Fibroblast of lung (primary cell): ENCODE results near the gene DDX51. TPM values are rescaled to one million over a fixed set of nuclear protein-coding genes. Genes with fewer than 3 reads are reported as not detected.

ENCODE experiments used
- DNase-seq, 2 donors: peaks; one replicate each; pipeline versions ENCODE4 v3.0.0 to v3.0.0-alpha.2; 2010; ENCODE audit warnings: low read depth in 2 of 2
- H2AFZ ChIP-seq: 2 replicates; pipeline ENCODE4 v1.5.1; 2012; ENCODE audit warnings: low read length, control low read depth, inconsistent platforms
- H3K27ac ChIP-seq: 2 replicates; pipeline ENCODE4 v1.5.1; 2011; ENCODE audit warnings: low read length, control low read depth; ENCODE audit not compliant: insufficient read depth
- H3K27me3 ChIP-seq: 2 replicates; pipeline ENCODE4 v1.5.1; 2011; ENCODE audit warnings: mild to moderate bottlenecking, low read length; ENCODE audit not compliant: control insufficient read depth, insufficient read depth
- H3K36me3 ChIP-seq: 2 replicates; pipeline ENCODE4 v1.5.1; 2011; ENCODE audit warnings: low read length; ENCODE audit not compliant: control insufficient read depth, insufficient read depth
- H3K4me1 ChIP-seq: 2 replicates; pipeline ENCODE4 v1.5.1; 2011; ENCODE audit warnings: low read length; ENCODE audit not compliant: control insufficient read depth, insufficient read depth; ENCODE audit errors: extremely low read depth
- H3K4me2 ChIP-seq: 2 replicates; pipeline ENCODE4 v1.5.1; 2011; ENCODE audit warnings: low read length, control low read depth; ENCODE audit not compliant: insufficient read depth; ENCODE audit errors: extremely low read depth
- H3K4me3 ChIP-seq, 4 experiments: fragments of 200-600 bp in 1 of 4; sonication (generic) in 1 of 4; replicated peaks in 1 of 4; 2 replicates each; pipeline ENCODE4 v1.5.1; 2011 to 2016; ENCODE audit warnings: low read length in 4 of 4, low read depth in 3 of 4, mild to moderate bottlenecking in 3 of 4, control low read depth in 2 of 4, inconsistent platforms in 1 of 4, mixed read lengths in 1 of 4; ENCODE audit not compliant: insufficient read depth in 1 of 4; ENCODE audit errors: control extremely low read depth in 1 of 4
- H3K79me2 ChIP-seq: 2 replicates; pipeline ENCODE4 v1.5.1; 2012; ENCODE audit warnings: mild to moderate bottlenecking, low read length, inconsistent platforms; ENCODE audit not compliant: control insufficient read depth, insufficient read depth
- H3K9ac ChIP-seq: 2 replicates; pipeline ENCODE4 v1.5.1; 2011; ENCODE audit warnings: mild to moderate bottlenecking, low read length, control low read depth; ENCODE audit not compliant: insufficient read depth
- H3K9me3 ChIP-seq: 2 replicates; pipeline ENCODE4 v1.5.1; 2012; ENCODE audit warnings: low read depth, low read length; ENCODE audit not compliant: control insufficient read depth, insufficient read depth
- H4K20me1 ChIP-seq: 2 replicates; pipeline ENCODE4 v1.5.1; 2011; ENCODE audit warnings: low read length; ENCODE audit not compliant: control insufficient read depth, insufficient read depth; ENCODE audit errors: extremely low read depth
- EZH2 ChIP-seq: IDR thresholded peaks from 2 replicates; pipeline ENCODE4 v1.5.1; 2012; ENCODE audit warnings: low read length, control low read depth, mild to moderate bottlenecking; ENCODE audit errors: missing control alignments
- polyA minus RNA-seq: library from RNA; depleted of rRNA, polyadenylated mRNA; stranded (reverse); fragments of >200 nt; gene quantifications from 2 replicates; pipeline ENCODE4 v1.2.3, GENCODE V29; 2011; ENCODE audit warnings: low replicate concordance
- polyA plus RNA-seq, 2 donors: library from polyadenylated mRNA; depleted of rRNA in 1 of 2; stranded (reverse) in 1 of 2; unstranded in 1 of 2; fragments of >200 nt; gene quantifications; 2 replicates each; pipeline ENCODE4 v1.2.1, GENCODE V29; 2011 to 2012; ENCODE audit warnings: missing spikeins in 1 of 2
- total RNA-seq: library from RNA; depleted of rRNA; stranded (reverse); fragments of >200 nt; gene quantifications from 2 replicates; pipeline ENCODE4 v1.2.1, GENCODE V29; 2014
- TF ChIP-seq, protein P1 (sequence below), 2 donors: IDR thresholded peaks in 1 of 2; conservative IDR thresholded peaks in 1 of 2; 1 replicate in 1 of 2; 2 replicates in 1 of 2; pipeline ENCODE4 v1.5.1; 2011 to 2012; ENCODE audit warnings: low read length in 2 of 2, control low read depth in 1 of 2, inconsistent platforms in 1 of 2, low read depth in 1 of 2, mild to moderate bottlenecking in 1 of 2

The DDX51 gene, protein sequence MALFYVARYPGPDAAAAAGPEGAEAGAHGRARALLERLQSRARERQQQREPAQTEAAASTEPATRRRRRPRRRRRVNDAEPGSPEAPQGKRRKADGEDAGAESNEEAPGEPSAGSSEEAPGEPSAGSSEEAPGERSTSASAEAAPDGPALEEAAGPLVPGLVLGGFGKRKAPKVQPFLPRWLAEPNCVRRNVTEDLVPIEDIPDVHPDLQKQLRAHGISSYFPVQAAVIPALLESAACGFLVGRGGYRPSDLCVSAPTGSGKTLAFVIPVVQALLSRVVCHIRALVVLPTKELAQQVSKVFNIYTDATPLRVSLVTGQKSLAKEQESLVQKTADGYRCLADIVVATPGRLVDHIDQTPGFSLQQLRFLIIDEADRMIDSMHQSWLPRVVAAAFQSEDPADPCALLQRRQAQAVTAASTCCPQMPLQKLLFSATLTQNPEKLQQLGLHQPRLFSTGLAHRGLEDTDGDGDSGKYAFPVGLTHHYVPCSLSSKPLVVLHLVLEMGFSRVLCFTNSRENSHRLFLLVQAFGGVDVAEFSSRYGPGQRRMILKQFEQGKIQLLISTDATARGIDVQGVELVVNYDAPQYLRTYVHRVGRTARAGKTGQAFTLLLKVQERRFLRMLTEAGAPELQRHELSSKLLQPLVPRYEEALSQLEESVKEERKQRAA
- total RNA-seq: 7.2 and 7.4 TPM in 2 replicates
- 3.7 and 7.0 TPM in 2 replicates for polyA plus RNA-seq
- polyA plus RNA-seq (2012): 7.4 and 11.5 TPM in 2 replicates
- 4.4 and 12.1 TPM in 2 replicates for polyA minus RNA-seq

DNA sequence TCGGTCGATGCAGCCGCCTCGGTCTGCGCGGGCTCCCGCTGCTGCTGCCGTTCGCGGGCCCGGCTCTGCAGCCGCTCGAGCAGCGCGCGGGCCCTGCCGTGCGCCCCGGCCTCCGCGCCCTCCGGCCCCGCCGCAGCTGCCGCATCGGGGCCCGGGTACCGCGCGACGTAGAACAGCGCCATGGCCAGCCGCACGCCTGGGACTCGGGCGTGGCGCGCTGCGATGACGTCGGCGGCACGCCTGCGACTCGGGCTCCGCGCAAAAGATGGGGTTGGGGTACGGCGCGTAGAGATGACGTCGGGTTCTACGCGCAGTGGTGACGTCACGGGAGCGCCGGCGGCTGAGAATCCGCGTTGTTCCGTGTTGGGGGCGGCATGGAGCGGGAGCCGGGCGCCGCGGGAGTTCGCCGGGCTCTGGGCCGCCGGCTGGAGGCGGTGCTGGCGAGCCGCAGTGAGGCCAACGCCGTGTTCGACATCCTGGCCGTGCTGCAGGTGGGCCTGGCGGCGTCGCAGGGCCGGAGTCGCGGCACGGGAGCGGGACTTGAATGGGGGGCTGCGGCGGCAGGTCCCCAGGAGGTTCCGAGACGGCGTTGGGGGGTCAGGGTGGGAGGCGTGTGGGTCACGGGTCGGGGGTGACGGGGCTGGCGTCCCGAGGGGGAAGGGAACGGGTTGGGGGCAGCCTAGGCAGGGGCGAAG lies at the start of gene DDX51, which contains the start of gene NOC4L:
Gene DDX51, minus strand, starts transcription at position 205 of the 695 bp plus-strand sequence. Its CDS starts 23 bp downstream, at position 182.
Gene NOC4L, plus strand, starts transcription at position 343 of the 695 bp plus-strand sequence. Its CDS starts 32 bp downstream, at position 375.
- TF ChIP-seq, protein P1, sequence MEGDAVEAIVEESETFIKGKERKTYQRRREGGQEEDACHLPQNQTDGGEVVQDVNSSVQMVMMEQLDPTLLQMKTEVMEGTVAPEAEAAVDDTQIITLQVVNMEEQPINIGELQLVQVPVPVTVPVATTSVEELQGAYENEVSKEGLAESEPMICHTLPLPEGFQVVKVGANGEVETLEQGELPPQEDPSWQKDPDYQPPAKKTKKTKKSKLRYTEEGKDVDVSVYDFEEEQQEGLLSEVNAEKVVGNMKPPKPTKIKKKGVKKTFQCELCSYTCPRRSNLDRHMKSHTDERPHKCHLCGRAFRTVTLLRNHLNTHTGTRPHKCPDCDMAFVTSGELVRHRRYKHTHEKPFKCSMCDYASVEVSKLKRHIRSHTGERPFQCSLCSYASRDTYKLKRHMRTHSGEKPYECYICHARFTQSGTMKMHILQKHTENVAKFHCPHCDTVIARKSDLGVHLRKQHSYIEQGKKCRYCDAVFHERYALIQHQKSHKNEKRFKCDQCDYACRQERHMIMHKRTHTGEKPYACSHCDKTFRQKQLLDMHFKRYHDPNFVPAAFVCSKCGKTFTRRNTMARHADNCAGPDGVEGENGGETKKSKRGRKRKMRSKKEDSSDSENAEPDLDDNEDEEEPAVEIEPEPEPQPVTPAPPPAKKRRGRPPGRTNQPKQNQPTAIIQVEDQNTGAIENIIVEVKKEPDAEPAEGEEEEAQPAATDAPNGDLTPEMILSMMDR (conservative IDR thresholded peaks at IDR 0.05 in 1 of 2, IDR thresholded peaks at IDR 0.05 in 1 of 2; ENCODE audit: low read depth in 1 of 2, low read length in 2 of 2): no peak
- TF ChIP-seq EZH2: no peak
- H3K27ac ChIP-seq: peak within 1 kb of the TSS; percentile 87
- H3K4me1 ChIP-seq: peaks cover 4% of the 10 kb centered on the region
- H3K9me3 ChIP-seq: no peaks in the 10 kb centered on the region
- peak within 1 kb of the TSS; percentile 65 to 85 (median 82) for H3K4me3 ChIP-seq
- peak within 1 kb of the TSS; percentile 90 for H3K9ac ChIP-seq
- H2AFZ ChIP-seq: peak within 1 kb of the TSS; percentile 41
- H4K20me1 ChIP-seq: no peaks in the 10 kb centered on the region
- H3K36me3 ChIP-seq: peaks cover 21% of the 10 kb centered on the region
- peak; percentile 91 to 95 for DNase-seq
- peak within 1 kb of the TSS; percentile 90 for H3K4me2 ChIP-seq
- H3K79me2 ChIP-seq: peaks cover 28% of the 10 kb centered on the region
- no peaks in the 10 kb centered on the region for H3K27me3 ChIP-seq

DNA sequence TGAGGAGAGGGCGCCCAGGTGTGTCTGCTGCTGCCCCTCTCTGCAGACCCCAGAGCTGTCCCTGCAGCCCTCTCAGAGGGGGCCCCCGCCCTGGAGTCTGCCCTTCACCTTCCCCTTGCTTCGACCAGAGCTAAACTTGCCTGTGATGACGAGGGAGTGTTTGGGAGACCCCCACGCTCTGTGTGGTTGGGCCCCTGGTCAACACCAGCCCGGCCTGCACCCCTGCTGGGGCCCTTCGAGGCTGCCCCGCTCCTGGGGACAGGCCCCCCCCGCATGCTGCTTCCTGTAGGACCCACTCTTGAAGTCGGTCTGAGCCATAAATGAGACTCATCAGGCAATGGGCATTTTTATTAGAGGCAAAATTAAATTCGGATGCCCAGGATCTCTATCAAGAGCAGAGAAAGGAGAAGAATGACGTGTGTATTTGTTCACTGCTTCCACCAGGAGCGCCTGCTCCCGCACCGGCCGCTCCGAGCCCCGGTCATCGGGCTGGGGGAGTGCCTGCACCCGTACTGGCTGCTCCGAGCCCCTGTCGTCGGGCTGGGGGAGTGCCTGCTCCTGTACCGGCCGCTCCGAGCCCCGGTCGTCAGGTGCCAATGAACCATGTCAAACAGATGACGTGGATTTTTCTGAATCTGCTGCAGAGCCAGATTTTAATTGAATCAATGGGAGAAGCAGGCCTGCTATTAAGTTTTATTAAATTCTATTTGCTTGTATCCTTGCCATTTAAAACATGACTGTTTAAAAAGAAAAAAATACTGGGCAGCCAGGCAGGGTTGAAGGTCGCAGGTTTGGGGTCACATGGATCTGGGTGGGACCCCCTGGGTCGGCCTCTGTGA lies 47.8 kb upstream of the DDX51 start:
- H3K4me1 ChIP-seq: no peaks in the 10 kb centered on the region
- no peak overlapping the region for H3K27ac ChIP-seq
- H4K20me1 ChIP-seq: no peaks in the 10 kb centered on the region
- no peak for DNase-seq
- no peak overlapping the region for H3K4me3 ChIP-seq
- no peak overlapping the region for H2AFZ ChIP-seq
- H3K9ac ChIP-seq: no peak overlapping the region
- H3K79me2 ChIP-seq: no peaks in the 10 kb centered on the region
- H3K9me3 ChIP-seq: no peaks in the 10 kb centered on the region
- no peak overlapping the region for H3K4me2 ChIP-seq
- no peak for TF ChIP-seq EZH2
- TF ChIP-seq, protein P1 (conservative IDR thresholded peaks at IDR 0.05 in 1 of 2, IDR thresholded peaks at IDR 0.05 in 1 of 2; ENCODE audit: low read depth in 1 of 2, low read length in 2 of 2): no peak
- H3K36me3 ChIP-seq: no peaks in the 10 kb centered on the region
- no peaks in the 10 kb centered on the region for H3K27me3 ChIP-seq
